ENCODE data around the gene DOCK1.
"Not testable (repeated sequence)": the region's sequence is repeated elsewhere in the genome, so short reads cannot be mapped to it uniquely, and the experiment has no call there.

Gene DOCK1

GRCh38 chr10:126904818-126905701 is at the start of gene DOCK1:
TSS of gene DOCK1 (plus strand) at chr10:126905428. CDS start at chr10:126905518, 90 bp downstream.
- intact Hi-C loops (cut with DNase I): loop anchor here (5.0 kb wide), 2 partner anchors 62 to 238 kb away; no protein-coding TSS in a partner anchor
- DNase-seq: peak in 5 of 10 donors; percentile 28 to 87 (median 62)

GRCh38 chr10:126857178-126857806 is 47.9 kb upstream of the DOCK1 start:
- intact Hi-C loops (cut with DNase I): no loop called here
- DNase-seq: no peak

- intact Hi-C loops (cut with DNase I): no loop called here
- DNase-seq: no peak
Measured at GRCh38 chr10:126867567-126868365, 37.5 kb upstream of the DOCK1 start.

GRCh38 chr10:126868371-126868770 is 36.9 kb upstream of the DOCK1 start:
- intact Hi-C loops (cut with DNase I): no loop called here

GRCh38 chr10:126872135-126872534 is 33.1 kb upstream of the DOCK1 start:
- DNase-seq: no peak
- intact Hi-C loops (cut with DNase I): no loop called here

More at GRCh38 chr10:126868371-126868770, 36.9 kb upstream of the DOCK1 start:
- DNase-seq: no peak

- DNase-seq: no peak
- intact Hi-C loops (cut with DNase I): no loop called here
Measured at GRCh38 chr10:126872768-126873167, 32.5 kb upstream of the DOCK1 start.

GRCh38 chr10:126876456-126876855 is 28.8 kb upstream of the DOCK1 start:
- no peak for DNase-seq
- intact Hi-C loops (cut with DNase I): no loop called here

GRCh38 chr10:126877390-126877789 is 27.8 kb upstream of the DOCK1 start:
- intact Hi-C loops (cut with DNase I): no loop called here
- no peak for DNase-seq

- no peak for DNase-seq
- intact Hi-C loops (cut with DNase I): no loop called here
Measured at GRCh38 chr10:126878594-126878993, 26.6 kb upstream of the DOCK1 start.

GRCh38 chr10:126880926-126881325 is 24.3 kb upstream of the DOCK1 start:
- no peak for DNase-seq
- intact Hi-C loops (cut with DNase I): no loop called here

GRCh38 chr10:126882055-126882454 is 23.2 kb upstream of the DOCK1 start:
- intact Hi-C loops (cut with DNase I); DNase-seq: not testable (repeated sequence)

GRCh38 chr10:126888436-126888835 is 16.8 kb upstream of the DOCK1 start:
- DNase-seq; intact Hi-C loops (cut with DNase I): not testable (repeated sequence)

GRCh38 chr10:126889421-126889820 is 15.8 kb upstream of the DOCK1 start:
- intact Hi-C loops (cut with DNase I): no loop called here
- DNase-seq: no peak

- intact Hi-C loops (cut with DNase I): not testable (repeated sequence)
Measured at GRCh38 chr10:126890797-126891196, 14.4 kb upstream of the DOCK1 start.

GRCh38 chr10:126892226-126893175 is 12.7 kb upstream of the DOCK1 start:
- DNase-seq: no peak
- intact Hi-C loops (cut with DNase I): no loop called here

More at GRCh38 chr10:126890797-126891196, 14.4 kb upstream of the DOCK1 start:
- DNase-seq: not testable (repeated sequence)

- intact Hi-C loops (cut with DNase I): no loop called here
- DNase-seq: no peak
Measured at GRCh38 chr10:126893206-126893605, 12.0 kb upstream of the DOCK1 start.

- intact Hi-C loops (cut with DNase I): no loop called here
- peak in 1 of 10 donors; percentile 73 for DNase-seq
Measured at GRCh38 chr10:126893841-126894240, 11.4 kb upstream of the DOCK1 start.

- intact Hi-C loops (cut with DNase I): no loop called here
- DNase-seq: no peak
Measured at GRCh38 chr10:126895214-126895781, 9.9 kb upstream of the DOCK1 start.

GRCh38 chr10:126898460-126898859 is 6.8 kb upstream of the DOCK1 start:
- intact Hi-C loops (cut with DNase I): no loop called here
- no peak for DNase-seq

Data from posterior cingulate gyrus (tissue), 11 donors.